ENCODE results near the gene RGMA.

DNA sequence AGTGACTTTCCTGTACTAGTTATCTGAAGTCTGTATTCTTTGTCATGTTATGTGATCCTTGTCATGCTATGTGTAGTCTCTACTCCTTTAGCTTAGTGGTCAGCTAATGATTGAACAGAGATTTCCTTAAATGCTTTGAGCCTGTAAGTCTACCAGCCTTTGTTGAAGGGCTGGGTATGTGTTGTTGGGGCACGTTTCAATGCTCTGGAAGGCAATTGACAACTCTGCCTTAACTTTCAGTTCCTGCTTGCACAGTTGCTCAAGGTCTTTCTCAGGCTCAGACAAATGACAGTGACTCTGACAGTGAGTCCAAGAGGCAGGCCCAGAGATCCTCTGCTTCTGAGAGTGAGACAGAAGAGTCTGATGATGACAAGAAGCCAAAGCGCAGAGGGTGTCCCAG is 99.5 kb downstream of the RGMA start:
- TF ChIP-seq, protein P1, sequence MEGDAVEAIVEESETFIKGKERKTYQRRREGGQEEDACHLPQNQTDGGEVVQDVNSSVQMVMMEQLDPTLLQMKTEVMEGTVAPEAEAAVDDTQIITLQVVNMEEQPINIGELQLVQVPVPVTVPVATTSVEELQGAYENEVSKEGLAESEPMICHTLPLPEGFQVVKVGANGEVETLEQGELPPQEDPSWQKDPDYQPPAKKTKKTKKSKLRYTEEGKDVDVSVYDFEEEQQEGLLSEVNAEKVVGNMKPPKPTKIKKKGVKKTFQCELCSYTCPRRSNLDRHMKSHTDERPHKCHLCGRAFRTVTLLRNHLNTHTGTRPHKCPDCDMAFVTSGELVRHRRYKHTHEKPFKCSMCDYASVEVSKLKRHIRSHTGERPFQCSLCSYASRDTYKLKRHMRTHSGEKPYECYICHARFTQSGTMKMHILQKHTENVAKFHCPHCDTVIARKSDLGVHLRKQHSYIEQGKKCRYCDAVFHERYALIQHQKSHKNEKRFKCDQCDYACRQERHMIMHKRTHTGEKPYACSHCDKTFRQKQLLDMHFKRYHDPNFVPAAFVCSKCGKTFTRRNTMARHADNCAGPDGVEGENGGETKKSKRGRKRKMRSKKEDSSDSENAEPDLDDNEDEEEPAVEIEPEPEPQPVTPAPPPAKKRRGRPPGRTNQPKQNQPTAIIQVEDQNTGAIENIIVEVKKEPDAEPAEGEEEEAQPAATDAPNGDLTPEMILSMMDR (IDR thresholded peaks at IDR 0.05): no peak
- no peak for TF ChIP-seq ZFX (IDR thresholded peaks at IDR 0.05; ENCODE audit: borderline replicate concordance)
